Fibroblast of upper back skin (primary cell): ENCODE measurements around the gene ZIK1.

Experiments
- DNase-seq: peaks from one replicate; pipeline ENCODE4 v3.0.0-alpha.2; 2013

ZIK1 gene

GRCh38 chr19:57613941-57614743 lies 30.2 kb downstream of the ZIK1 start, which contains the start of gene ZNF134:
Gene ZNF134, plus strand, starts transcription at chr19:57614242. Its CDS starts 5,227 bp downstream, at chr19:57619469.
- peak; percentile 88 for DNase-seq

GRCh38 chr19:57615346-57615745 lies 31.4 kb downstream of the ZIK1 start:
- DNase-seq = no peak

GRCh38 chr19:57620673-57621348 lies 36.9 kb downstream of the ZIK1 start:
- DNase-seq = no peak

DNA sequence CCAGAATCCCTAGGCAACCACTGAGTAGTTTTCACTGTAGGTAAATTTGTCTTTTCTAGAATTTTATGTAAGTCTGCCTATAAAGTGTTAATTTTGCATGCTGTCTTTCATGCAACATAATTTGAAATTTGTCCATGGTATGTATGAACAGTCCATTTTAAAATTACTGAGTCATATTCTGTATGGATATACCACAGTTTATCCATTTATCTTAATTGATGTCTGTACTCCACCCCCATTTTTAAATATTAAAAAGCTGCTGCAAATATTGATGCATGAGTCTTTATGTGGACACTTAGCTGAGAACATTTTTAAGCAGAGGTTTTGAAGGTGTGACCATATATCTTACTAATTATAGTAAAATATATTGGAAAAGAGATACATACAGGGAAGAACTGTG lies 39.1 kb downstream of the ZIK1 start:
- DNase-seq = no peak

GRCh38 chr19:57632987-57633831 lies 49.3 kb downstream of the ZIK1 start, which contains the start of gene ZNF211:
Gene ZNF211, plus strand, starts transcription at chr19:57633168. Its CDS starts 179 bp downstream, at chr19:57633347.
- DNase-seq = peak; percentile 95

DNA sequence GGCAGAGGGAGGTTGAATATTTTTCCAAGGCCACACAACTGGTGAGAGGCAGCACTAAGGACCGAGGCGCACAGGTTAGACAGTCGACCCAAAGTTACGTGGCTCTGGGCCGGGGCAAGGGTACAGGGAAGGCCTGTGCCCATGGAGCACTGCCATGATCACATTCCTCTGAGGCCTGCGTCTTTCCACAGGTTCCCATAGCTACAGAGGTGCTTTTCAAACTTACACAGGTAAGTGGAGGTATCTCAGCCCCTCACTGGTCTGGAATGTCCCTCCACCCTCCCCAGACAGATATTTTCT lies 49.8 kb downstream of the ZIK1 start:
- DNase-seq = no peak

- DNase-seq = no peak
Measured at GRCh38 chr19:57637379-57637778, 53.4 kb downstream of the ZIK1 start.

DNA sequence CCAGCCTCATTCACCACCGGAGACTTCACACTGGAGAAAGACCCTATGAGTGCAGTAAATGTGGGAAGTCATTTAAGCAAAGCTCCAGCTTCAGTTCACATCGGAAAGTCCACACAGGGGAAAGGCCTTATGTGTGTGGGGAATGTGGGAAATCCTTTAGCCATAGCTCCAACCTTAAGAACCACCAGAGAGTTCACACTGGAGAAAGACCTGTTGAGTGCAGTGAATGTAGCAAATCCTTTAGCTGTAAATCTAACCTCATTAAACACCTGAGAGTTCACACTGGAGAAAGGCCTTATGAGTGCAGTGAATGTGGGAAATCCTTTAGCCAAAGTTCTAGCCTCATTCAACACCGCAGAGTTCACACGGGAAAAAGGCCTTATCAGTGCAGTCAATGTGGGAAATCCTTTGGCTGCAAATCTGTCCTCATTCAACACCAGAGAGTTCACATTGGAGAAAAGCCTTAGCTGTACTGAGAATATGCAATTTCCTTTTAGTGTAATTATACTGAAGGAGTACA lies 57.8 kb downstream of the ZIK1 start:
- no peak for DNase-seq

GRCh38 chr19:57642396-57643046 lies 58.6 kb downstream of the ZIK1 start:
- DNase-seq = no peak
